DLD1 (cell line): ENCODE measurements around the gene KRT32.

Source experiments
- in situ Hi-C: cut with HindIII; loops from 2 replicates; pipeline ENCODE4 v1.10.0; 2017; ENCODE audit warnings: low sequenced_read_pairs

The KRT32 gene

DNA sequence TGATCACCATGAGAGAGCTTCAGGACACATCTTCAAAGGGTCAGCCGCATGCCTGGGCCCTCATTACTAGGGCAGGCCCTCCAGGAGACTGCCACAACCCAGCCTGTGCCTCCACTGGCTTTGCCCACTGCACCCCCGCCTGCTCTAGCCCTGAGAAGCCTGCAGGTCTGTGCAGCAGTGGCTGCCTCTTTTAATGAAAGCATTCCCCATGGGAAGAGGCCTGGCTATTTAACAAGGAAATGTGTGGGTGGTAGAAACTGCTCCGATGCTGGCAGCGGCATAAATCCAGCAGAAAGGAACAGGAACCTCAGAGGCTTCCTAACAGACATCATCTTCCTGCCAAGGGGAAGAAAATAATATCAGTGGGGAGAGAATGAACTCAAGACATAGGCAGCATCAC, 375 bp upstream of the KRT32 start:
- in situ Hi-C loops = no loop called here

- in situ Hi-C loops = no loop called here
Measured at GRCh38 chr17:41464682-41465081, 2.5 kb downstream of the KRT32 start.

GRCh38 chr17:41464173-41464572, 3.0 kb downstream of the KRT32 start:
- in situ Hi-C loops = no loop called here

DNA sequence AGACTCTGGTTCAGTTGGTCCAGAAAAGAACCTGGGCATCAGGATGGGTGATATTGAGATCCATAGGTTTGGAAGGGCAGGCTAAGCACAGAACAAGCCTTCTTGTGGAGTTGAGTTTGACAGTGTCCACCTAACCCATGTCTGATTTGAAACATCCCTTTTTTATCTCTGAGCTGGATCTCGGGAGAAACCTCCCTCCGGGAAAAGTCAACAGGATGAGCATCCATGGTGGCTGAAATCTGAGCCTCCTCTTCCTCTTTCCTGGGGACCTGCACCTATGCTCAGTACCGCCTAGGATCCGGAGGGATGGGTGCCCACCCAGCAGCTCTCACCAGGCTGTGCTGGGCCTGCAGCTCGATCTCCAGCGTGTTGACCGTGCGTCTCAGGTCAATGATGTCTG, 3.4 kb downstream of the KRT32 start:
- in situ Hi-C loops = no loop called here

GRCh38 chr17:41462705-41463104, 4.5 kb downstream of the KRT32 start:
- in situ Hi-C loops = no loop called here

DNA sequence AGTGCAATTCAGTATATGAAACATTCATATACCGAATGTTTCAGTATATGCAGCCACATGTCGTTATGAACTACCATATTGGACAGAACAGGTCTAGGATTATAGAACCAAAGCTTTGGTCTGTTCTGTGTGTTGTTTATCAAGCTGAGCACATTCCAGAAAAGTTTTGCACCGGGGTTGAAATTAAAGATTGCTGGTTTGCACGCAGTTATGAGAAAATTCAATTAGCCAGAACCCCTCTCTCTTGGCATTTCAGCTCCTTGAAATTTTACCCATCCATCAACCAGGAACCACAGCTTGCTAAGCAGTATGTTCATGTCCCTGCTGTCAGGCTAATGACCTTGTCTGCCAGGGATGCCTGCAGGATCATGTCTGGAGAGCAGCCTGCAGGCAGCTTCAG, 9.5 kb downstream of the KRT32 start:
- in situ Hi-C loops = no loop called here

DNA sequence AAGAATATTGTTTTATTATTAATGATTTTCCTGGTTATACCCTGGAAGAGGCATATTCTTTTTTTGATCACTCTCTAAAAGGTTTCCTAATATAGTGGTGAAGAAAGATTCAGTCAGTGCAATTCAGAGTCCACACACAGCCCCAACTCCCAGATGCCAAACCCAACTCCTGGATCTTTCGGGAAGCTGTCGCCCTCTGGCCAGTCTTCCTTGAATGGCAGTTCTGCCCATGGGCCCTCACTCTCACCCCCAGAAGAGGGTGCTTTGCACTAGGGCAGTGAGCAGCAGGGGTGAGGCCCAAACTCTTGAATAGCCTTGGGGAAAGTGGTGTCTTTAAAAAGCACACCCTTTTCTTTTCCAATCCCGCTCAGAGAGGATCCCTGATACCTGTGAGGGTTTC, 11.0 kb downstream of the KRT32 start:
- in situ Hi-C loops = no loop called here

GRCh38 chr17:41455236-41455635, 11.9 kb downstream of the KRT32 start:
- in situ Hi-C loops = no loop called here

- in situ Hi-C loops = no loop called here
Measured at GRCh38 chr17:41453066-41453465, 14.1 kb downstream of the KRT32 start.

GRCh38 chr17:41452281-41452680, 14.9 kb downstream of the KRT32 start:
- in situ Hi-C loops = no loop called here

GRCh38 chr17:41451154-41451728, 15.9 kb downstream of the KRT32 start:
- in situ Hi-C loops = no loop called here

GRCh38 chr17:41449008-41449407, 18.2 kb downstream of the KRT32 start:
- in situ Hi-C loops = no loop called here

DNA sequence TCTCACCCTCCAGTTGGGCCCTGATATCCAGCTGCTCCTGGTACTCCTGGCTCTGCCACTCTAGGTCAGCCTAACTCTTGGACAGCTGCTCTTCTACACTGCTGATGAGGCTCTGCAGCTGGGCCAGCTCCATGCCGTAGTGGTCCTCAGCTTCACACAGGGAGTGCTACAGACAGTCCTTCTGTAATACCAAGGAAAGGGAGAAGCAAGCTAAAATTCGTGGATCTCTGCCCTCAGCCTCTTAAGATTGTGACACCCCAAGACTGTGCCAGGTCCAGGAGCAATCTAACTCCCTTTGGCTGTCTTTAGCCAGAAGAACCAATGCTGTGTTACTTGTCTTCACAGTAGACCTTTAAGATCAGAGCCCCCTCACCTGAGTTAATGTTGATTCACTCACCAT, 18.7 kb downstream of the KRT32 start:
- in situ Hi-C loops = no loop called here

GRCh38 chr17:41446806-41447205, 20.4 kb downstream of the KRT32 start:
- in situ Hi-C loops = no loop called here

- in situ Hi-C loops = no loop called here
Measured at GRCh38 chr17:41444640-41445039, 22.5 kb downstream of the KRT32 start.

DNA sequence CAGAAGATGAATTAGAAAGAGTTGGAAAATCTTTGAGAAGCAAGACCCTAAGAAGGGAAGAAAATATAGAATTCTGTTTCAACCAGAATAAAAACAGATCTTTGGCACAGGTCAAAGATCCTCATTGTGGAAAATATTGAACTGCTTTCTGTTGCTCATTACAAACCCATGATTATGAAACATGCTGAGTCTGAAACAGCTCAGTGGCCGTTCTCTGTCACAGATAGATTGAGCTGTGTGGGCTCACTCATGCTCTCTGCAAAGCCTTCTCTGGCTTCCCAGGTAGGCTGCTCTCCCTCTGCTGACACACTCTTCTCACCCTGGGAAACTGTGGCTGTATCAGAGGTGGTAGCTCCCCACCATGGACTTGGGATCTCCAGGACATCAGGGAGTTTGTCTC, 23.0 kb downstream of the KRT32 start:
- in situ Hi-C loops = no loop called here

- in situ Hi-C loops = no loop called here
Measured at GRCh38 chr17:41442739-41443138, 24.4 kb downstream of the KRT32 start.

DNA sequence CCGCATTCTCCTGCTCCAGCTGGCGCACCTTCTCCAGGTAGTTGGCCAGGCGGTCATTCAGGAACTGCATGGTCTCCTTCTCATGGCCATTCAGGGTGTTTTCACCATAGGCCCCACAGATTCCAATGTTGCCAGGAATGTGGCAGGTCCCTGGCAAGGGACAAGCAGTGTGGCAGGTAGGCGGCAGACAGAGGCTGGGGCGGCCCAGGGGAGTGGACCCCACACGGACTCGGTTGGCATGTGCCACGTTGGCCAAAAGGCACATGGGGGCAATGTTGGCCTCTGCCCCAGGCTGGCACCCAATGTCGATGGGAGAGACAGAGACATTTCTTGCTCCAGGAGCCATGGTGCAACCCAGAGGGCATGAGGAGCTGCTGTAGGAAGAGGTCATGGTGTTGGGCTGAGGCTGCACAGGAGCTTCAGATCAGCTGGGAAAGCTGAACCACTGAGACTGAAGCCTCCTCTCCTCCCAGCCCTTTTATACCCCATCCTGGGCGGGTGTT, 26.6 kb downstream of the KRT32 start, which contains the start of gene KRT38:
Gene KRT38, minus strand, starts transcription at position 453 of the 503 bp plus-strand sequence. Its CDS starts 62 bp downstream, at position 391.
- in situ Hi-C loops = no loop called here

DNA sequence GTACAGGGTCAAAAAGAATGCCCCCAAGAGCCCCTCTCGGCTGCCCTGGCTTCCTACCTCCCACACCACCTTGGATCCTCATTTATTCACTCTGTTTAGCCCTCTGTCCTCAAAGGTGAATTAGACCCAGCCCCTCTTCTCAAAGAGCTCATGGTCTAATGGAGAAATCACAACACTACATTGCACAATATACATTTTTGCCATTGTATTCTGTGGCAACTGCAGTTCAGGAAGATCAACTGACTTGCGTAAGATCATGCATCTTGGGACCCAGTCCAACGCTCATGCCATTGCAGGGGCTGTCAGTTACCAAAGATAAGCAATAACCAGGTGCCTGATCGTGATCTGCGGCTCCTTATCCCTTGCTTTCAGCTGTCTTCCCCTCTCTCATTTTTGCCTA, 27.8 kb downstream of the KRT32 start:
- in situ Hi-C loops = no loop called here

DNA sequence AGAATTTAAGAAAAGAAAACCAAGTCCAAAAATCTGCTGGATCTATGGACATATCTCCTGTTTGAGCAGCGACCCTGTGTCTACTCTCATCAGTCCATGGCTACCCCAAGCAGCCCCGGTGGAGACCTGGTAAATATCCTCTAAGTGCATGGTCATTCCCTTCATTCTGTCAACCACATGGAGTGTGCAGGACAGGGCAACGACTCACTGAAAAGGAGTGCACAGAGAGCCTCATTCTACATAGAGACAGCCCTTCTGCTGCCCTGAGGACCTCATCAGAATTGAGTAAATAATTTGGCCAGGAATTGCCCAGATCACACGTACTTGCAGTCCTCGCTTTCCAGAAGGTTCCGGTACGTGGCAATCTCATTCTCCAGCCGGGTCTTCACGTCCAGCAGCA, 29.4 kb downstream of the KRT32 start:
- in situ Hi-C loops = no loop called here

DNA sequence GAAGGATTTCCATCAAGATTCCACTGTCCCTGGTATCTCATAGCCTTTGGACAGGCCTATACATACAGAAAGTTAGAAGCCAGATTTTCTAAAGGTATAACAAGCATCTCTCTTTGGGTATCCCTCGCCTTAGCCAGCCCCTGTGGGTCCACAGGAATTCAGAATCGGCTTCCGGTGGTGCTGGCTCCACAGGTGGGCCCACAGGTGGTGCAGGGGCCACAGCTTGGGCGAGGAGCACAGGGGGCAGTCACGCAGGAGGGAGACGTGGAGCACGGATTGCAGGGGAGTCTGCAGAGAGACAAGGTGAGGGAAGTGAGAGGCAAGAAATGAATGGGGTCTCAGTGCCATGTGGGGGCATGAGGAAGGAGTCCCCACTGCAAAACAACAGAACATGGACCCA, 29.9 kb downstream of the KRT32 start:
- in situ Hi-C loops = no loop called here

- in situ Hi-C loops = no loop called here
Measured at GRCh38 chr17:41434415-41434814, 32.8 kb downstream of the KRT32 start.

DNA sequence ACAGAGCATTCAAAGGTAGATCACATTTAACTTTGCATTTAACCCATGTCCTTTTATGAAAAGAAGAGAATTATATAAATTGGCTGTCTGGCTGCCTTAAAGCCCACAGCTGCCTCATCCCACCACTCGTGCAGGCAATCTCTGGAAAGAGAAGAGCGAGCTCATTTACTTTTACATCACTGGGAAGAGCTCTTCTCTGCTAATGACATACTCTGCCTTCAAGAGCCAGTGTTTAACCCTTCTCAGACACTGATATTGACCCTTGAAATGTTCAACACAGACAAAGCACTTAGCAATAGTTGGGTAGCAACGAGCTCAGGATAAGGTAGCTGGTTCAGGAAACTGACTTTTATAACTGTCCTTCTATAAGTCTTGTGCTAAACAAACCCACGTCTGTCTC, 33.2 kb downstream of the KRT32 start:
- in situ Hi-C loops = no loop called here
